HG02759 (cell line): ENCODE data around the gene IKZF2.

ENCODE experiments used
- ATAC-seq: cut with Tn5 transposase; IDR thresholded peaks from one replicate; pipeline ENCODE4 v1.9.1; 2021; ENCODE audit warnings: mild to moderate bottlenecking, moderate library complexity; ENCODE audit not compliant: unreplicated experiment

Gene IKZF2

DNA sequence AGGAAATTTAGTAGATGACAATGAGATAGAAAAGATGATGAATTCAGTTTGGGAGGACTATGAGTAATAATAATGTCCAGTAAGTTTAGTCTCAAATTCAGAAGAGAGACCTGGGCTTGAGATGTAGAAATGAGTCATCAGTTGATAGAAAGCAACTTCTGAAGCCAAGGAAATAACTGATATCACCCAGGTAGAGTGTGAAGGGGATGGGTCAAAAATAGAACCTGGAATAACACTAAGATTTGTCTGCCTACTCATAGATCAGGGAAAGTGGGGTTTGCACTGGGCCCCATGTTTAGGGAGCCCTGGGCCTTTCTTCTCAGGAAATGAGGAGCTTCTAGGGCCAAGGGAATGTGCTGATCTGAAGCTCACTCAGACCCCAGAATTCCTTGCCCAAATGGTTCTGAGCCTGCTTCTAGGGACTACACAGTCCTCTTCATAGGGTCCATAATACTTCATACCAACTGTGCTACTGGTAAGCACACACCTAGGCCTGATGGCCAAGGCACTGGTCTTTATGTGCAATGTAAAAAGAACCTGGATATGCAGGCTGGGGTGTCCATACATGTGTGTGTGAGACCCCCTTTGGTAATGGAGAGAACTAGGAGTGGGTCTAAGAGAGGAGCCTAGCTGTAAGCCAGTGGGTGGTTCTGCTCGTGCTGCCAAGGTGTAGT lies 141.2 kb downstream of the IKZF2 start:
- ATAC-seq = peak; percentile 57

DNA sequence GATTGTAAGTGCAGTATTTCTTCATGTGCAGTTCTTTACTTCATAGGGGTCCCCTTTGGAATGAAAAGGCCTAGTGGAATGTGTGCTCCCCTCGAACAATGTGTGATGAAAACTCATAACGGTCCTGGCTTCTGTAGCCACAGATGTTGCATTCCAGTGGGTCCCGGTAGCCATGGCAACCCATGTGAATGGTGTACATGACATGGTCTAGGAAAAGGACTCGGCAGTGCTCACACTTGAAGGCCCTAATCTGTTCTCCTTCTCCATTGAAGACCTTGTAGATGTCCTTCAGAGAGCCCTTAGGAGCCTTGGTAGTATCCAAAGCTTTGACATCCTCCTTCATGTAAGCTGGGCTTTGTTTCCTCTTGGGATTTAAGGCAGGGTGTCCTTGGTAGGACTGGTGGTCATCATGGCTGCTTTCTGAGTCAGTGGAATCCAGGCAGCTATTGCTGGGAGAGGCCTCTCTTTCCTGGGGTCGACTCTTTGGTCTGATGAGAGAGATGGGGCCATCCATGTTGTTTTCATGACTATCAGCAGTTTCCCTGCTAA lies 144.0 kb downstream of the IKZF2 start:
- ATAC-seq = no peak

DNA sequence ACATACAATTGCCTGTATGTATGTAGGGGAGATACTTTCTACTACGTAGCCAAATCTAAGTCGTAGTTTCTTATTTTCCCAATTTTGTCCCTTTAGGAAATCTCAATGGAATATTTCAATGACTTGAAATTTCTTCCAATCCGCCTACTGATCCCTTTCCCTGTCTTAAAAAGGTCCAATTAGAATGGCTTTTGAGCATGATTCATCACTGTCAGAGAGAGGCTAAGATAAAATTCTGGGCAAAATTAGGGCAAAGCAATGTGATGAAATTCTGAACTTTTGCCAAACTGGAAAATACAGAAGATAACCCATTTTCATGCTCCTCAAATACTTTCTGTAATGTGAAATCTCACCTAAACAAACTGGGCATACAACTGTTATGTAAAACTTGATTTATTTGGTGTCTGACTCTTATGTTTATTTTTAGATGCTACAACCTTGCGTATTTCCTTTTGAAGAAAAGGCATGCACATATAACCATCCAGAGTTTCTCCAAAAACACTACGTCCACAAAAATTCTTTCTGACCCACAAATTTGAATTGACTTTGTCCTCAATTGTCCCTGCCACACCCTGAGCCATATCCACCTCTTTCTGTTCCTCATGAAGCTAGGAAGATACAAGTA lies 147.1 kb downstream of the IKZF2 start:
- no peak for ATAC-seq

DNA sequence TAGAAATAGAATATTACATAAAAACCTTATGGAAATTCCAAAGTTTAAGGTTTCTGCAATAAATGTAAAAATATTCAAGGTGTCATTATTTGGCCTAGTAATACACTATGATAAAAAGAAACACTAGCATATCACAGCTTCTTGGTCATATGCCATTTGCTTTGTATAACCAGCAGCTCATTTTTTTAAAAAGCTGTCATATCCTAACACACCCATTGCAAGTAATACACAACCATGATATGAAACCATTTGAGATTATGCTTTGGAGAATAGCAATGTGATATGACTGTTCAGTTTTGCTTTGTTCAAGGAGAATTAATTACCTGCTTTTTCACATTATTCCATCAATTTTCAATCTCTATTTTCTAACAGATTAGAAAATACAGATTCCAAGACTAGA lies 149.0 kb downstream of the IKZF2 start:
- no peak for ATAC-seq

DNA sequence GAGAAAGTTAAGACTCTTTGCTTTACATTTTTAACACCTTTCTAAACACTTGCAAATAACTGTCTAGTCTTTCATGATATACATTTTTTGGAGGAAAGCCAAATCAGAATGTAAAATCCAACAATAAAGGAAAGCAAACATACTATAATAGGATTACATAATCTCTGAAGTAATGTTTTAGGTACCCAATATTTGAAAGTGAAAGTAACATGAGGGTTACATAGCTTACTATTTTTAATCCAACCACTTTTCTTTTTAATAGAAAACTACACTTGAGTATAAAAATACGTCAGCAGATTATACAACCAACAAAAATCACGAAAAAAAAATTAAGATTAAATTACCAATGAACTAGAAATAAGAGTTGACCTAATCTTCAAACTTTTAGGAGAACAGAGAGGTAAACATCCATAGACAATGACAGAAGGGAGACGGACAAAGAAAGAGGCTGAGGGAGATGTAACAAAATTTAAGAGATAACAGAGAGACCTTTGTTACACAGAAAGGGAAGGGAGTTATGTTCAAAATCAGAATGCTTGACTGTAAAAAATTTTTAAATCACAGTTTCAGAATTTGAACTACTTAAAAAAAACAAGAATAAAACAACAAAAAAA lies 150.0 kb downstream of the IKZF2 start:
- no peak for ATAC-seq

DNA sequence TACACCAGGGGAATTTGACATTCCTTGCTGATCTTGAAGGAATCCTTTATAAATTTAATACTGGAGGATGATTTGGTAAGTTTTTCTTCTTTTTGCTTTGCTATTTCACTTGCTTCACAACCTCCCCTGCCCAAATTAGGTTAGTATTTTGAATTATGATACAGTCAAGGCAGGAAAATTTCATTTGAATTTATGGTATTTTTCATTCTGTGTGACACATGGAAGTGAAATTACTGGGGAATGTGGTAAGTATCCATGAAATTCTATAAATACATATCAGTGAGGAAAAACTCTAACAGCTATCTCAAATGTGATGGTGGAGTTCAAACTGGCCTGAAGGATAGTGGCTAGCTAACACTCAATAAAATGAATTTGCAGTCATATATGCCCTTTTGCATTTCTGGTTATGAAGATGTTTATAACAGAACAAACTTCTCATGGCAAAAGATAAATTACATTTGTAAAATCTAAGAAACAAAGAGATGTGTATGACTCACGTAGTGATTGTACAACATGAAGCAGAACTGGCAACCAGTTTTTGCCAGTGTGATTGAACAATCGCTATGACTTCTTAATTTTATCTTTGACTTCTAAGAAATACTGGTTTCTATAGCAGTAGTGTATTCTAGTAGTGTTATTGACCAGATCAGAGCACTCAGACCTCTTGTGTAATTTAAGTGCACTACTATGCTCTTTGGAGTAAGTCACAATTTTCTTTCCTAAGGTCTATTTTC lies 152.6 kb downstream of the IKZF2 start:
- ATAC-seq = no peak

DNA sequence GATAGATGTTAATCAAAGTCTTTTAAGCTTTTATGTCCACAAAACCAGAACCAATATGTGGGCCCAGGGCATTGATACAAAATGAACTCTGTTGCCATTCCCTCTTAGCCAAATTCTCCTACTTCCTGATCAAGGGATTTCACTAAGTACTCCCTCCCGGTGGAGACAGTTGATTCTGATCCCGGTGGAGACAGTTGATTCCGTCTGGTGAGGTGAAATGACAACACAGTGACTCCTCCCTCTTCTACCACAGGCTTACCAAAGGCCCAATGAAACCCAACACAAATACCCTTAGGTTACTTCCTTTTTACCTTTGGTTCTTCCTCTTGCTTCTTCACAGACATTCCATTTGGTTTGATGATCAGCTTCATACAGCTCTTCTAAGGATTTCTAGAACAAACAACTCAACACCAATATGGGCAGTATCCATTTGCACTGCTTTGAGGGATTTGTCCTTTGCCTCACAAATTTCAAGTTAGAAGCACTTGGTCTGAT lies 153.8 kb downstream of the IKZF2 start:
- ATAC-seq = no peak

DNA sequence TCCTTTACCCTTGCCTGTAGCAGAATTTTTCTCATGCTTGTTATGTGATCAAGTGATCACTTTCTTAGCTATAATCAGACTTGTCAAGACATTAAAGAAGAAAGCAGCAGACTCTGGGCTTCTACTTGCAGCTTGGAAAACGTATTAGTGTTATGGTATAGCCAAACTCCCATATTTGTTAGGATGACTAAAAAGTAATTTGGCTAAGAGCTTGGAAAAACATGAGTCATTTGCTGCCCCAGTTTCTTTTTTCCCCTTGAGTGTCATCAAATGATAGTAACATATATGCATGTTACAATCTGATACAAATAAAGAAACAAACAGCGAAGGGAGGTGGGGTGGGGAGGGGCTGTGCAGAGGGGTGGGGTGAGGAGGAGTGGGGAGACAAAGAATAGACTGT lies 155.5 kb downstream of the IKZF2 start:
- no peak for ATAC-seq

DNA sequence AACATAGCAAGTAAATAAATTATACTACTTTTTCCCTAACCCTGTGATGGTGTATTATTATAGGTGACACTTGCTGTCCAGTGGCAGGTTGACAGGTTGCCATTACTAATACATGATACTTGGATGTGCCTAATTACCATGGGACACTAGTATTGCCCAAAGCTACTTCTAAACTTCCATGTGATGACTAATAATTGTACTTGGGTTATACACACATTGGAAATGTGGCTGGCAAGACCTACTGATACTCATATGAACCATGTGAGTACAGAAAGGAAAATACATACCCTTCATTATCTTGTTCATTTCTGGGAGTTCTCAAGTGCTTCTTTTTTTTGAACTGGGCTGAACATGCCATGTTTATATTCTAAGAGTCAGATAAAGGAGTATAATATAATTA lies 156.4 kb downstream of the IKZF2 start:
- ATAC-seq = no peak

DNA sequence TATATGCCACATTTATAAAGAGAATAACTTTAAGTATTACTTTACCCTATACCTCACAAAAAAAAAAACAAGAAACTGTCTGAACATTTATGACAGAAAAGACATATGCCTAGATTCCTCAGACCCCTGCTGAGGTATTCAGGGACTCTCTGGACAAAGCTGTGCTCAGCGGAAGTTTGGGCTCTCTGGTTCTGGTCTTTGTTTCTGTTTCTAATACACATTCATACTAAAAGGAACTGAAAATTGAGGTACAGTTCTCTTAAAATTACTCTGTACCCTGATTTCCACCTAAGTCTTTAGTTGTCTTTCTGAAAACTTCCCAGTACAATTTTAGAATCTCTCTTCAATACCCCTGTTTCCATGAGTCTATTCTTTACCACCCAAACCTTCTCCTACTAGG lies 160.3 kb downstream of the IKZF2 start:
- peak; percentile 69 for ATAC-seq

DNA sequence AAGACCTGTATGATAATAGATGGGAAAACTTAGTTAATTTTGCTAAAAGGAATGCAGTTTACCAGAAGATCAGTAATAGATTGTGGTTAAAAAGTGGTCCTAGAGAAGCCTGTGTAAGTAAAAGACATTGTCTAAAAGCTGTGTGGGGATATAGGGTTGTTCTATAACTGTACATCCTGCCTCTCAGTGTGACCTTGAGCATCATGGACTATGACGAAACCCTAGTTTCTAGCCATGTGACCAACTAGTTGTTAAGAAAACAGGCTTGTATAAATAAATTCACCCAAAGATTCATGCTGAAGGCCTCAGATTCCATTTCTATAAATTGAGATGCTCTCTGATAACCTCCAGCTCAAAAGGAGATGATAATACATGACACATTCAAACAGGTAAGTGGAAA lies 160.7 kb downstream of the IKZF2 start:
- peak; percentile 74 for ATAC-seq

DNA sequence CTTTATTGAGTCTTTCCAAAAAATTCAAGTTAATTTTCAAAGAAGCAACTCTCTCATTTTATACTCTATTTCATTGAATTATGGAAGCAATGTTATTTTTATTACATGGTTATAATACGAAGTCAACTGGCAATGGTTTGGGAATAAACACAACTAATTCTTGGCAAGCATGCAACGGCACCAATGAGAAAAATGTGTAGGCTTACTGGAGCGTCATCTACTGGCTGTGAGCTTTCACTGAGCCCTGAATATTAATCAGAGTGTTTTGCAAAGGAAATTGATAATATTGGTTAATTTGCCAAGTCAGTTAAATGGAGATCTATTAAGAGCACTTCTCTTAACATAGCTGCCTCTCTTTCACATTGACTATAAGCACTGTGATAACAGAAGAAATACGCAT lies 163.9 kb downstream of the IKZF2 start:
- ATAC-seq = no peak

DNA sequence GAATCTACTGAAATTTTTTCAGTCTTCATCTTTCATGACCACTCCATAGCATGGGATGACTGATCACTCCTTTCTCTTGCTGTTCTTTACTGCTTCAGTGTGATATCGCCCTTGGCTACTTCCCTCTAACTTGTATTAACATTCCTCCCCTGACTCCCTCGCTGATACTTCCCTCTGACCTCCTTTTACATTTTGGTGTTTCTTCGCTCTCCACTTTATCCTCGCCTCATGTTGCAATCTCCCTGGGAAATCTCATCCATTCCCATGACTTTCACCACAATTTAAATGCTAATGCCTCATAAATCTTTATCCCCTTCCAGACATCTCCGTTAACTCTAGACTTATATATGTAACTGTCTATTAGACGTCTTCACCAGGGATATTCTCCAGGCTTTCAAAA lies 167.3 kb downstream of the IKZF2 start:
- ATAC-seq = no peak

DNA sequence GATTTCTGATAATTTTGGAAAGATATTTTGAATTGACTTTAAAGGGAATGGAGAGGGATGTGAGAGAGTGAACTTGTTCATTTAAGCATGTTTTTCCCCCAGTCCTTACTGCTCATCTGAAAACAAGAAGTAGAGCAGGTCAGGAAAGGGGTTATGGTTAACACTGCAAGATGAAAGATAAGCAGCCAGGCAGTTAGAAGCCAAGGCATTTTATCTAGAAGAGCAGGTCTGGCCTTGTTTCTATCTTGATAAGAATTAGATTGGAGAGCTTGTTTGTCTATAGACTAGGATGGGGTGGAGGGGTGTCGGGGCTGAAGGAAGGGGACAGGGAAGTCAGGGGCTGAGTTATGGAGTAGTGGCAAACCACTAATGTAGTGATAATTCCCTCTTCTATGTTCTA lies 171.6 kb downstream of the IKZF2 start:
- no peak for ATAC-seq

DNA sequence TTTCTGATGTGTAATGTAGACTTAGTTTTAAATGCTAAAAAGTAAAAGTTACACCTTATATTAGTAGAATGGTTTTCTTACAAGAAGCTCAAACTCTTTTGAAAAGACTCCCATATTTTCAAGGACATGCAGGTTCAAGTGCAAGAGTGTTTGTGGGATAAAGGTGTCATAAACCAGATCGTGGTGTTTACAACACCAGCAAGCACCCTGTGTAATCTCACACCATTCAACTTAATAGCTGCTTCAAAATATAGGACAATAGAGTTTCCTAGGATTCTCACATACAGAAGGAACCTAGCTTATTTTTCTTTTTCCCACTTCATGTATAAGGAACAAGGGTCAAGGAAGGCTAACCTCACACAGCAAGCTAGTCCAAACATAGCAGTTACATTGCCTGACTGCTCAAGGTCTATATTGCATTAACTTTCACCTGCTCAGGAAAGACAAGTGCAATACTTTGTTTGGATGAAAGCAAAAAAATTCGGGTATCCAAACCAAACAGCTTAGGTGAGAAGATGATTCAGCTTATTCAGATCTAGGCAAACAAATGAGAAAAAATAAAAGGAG lies 172.3 kb downstream of the IKZF2 start:
- ATAC-seq = no peak

DNA sequence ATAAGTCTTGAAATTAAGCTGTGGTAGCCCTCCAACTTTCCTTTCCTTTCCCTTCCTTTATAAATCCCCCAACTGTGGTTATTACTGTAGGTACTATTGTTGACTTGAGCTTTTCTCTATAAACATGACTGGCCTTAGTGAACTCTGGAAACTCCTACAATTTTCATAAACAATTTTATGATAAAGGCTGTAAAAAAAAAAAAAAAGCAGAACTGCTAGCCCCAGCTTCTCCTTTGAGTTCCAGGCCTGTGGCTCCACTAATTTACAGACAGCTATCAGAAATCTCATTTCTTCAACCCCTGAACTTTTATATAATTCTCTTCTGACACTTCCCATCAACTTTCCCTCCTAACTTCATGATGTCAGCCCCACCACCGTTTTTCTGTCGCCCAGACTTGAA lies 174.3 kb downstream of the IKZF2 start:
- ATAC-seq = no peak

DNA sequence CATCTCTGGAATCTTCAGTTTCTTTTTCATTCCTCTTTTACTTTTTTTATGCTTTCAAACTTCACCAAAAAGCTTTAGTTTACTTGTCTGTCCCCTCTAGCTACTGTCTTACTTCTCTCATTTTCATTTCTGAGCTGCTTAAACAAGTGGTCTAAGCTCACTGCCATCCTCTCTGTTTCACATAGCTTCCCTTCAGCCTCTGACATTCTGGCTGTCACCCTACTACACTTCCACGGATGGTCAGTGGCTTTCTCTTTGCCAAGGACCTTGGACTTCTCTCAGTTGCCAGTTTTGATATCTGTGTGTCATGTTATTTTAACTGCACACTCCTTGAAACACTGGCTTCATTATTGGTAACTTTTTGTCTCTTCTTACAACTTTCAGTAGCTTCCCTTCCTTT lies 176.1 kb downstream of the IKZF2 start:
- ATAC-seq = no peak

DNA sequence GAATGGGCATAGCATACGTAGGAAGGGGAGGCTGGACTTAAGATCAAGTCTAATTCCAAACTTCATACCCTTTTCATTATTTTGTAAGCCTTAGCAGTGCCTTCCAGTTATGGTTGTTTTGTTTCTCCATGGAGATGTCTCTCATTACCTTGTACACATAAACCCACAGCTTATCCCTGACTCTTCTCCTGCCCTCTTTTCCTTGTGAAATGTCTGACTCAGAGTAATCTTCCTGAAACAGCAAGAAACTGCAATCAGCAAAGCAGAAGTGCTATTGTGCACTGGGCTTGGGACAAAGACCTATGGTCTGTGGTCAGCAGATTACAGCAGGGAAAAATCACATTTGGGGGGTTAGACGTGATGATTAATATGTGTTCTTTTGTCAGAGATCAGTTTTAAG lies 176.7 kb downstream of the IKZF2 start:
- ATAC-seq = no peak

DNA sequence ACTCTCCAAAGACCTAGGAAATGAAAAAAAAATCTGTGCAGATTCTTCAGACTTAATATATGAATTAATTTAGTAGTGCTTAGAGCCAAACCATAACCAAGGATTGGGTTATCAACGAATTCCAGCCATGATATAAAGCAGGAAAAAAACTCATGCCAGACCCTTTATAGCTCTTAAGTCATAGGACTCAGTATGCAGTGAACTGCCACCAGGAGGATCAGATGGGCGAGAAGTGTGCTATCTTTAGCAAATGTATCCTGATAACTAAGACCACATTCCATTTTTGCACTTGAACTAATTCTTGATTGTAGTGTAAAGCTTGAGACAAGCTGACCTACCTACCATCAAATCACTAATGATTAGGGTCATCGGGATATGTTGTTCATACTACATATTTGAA lies 178.1 kb downstream of the IKZF2 start:
- ATAC-seq = no peak

DNA sequence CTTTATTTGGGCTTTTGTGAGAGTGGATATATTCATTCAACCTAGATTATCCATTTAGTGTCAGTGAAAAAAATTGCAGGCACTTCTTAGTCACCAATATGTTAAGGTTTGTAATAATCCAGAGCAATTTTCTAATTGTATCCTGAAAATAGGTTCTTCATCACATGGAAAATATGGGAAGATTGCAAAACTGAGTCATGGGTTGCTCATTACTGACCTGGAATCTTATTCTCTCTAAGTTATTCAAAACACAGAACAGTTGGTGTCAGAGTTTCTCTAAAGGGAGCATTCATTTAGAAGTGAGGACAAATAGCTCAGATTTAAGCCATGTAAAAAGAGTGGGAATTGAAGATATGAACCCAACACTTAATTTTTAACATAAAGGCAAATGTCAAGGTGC lies 181.3 kb downstream of the IKZF2 start:
- ATAC-seq = no peak
